GM12878 (cell line): ENCODE measurements around the gene CFAP410. TPM values are rescaled to one million over a fixed set of nuclear protein-coding genes. Genes with fewer than 3 reads are reported as not detected.

Experiments used
- ATAC-seq: fragments of 200-7000 bp; cut with Tn5 transposase; 3 replicates; pipeline ENCODE4 v1.9.1; 2020; ENCODE audit warnings: mild to moderate bottlenecking, moderate library complexity
- BruUV-seq: library from RNA; stranded (reverse); fragments of 400-500 nt; replicated peaks from 2 replicates; lab custom pipeline; 2021; lab: Mats Ljungman, UMichigan
- CTCF ChIA-PET: fragments of 300-600 bp; sonication (Branson Sonifier 250); formaldehyde crosslinking; extraction: SDS; loops from one replicate; lab custom pipeline; 2021; ENCODE audit warnings: inconsistent platforms; lab: Yijun Ruan, JAX
- POLR2A ChIA-PET: fragments of 350-600 bp; formaldehyde crosslinking; extraction: SDS; loops from one replicate; lab custom pipeline; 2021; ENCODE audit warnings: inconsistent platforms; lab: Charles Lee
- RAD21 ChIA-PET: fragments of 300-600 bp; sonication (Branson Sonifier 250); formaldehyde crosslinking; loops from one replicate; lab custom pipeline; 2023; ENCODE audit warnings: antibody characterized with exemption; ENCODE audit not compliant: unreplicated experiment; lab: Charles Lee
- SMC1A ChIA-PET: fragments of 300-600 bp; sonication (Branson Sonifier 250); formaldehyde crosslinking; loops from one replicate; lab custom pipeline; 2023; ENCODE audit not compliant: unreplicated experiment, uncharacterized antibody; lab: Charles Lee
- DNase-seq: peaks from one replicate; pipeline ENCODE4 v3.0.0-alpha.2; 2011; ENCODE audit warnings: low read depth, low spot score
- FAIRE-seq: peaks from 3 replicates; lab custom pipeline; 2011; peaks lifted over from hg19 to GRCh38; lab: Jason Lieb, UNC
- H2AFZ ChIP-seq: 2 replicates; pipeline ENCODE4 v1.6.0; 2011; ENCODE audit warnings: low read depth, low read length, control low read depth; ENCODE audit not compliant: control insufficient read depth
- H3K27ac ChIP-seq: 2 replicates; pipeline ENCODE4 v1.5.1; 2011; ENCODE audit warnings: control low read depth; ENCODE audit not compliant: control insufficient read depth, insufficient read depth
- H3K27me3 ChIP-seq, 2 experiments: replicated peaks in 1 of 2; 2 replicates each; pipeline versions ENCODE4 v1.6.0 to v1.6.1; 2011; ENCODE audit warnings: low read length in 1 of 2; ENCODE audit not compliant: control insufficient read depth in 2 of 2, insufficient read depth in 2 of 2
- H3K36me3 ChIP-seq, 2 experiments: 2 replicates each; pipeline ENCODE4 v1.5.1; 2011; ENCODE audit warnings: low read length in 1 of 2; ENCODE audit not compliant: control insufficient read depth in 2 of 2, insufficient read depth in 2 of 2
- H3K4me1 ChIP-seq: 2 replicates; pipeline ENCODE4 v1.6.1; 2011; ENCODE audit warnings: mild to moderate bottlenecking, low read length, moderate library complexity, mixed read lengths; ENCODE audit not compliant: control insufficient read depth, insufficient read depth
- H3K4me2 ChIP-seq: 2 replicates; pipeline ENCODE4 v1.6.0; 2011; ENCODE audit warnings: control low read depth; ENCODE audit not compliant: control insufficient read depth, insufficient read depth
- H3K4me3 ChIP-seq: fragments of 200-600 bp; sonication (generic); 2 replicates; pipeline ENCODE4 v1.5.1; 2016
- H3K79me2 ChIP-seq: 2 replicates; pipeline ENCODE4 v1.6.0; 2011; ENCODE audit warnings: low read length; ENCODE audit not compliant: control insufficient read depth, insufficient read depth
- H3K9ac ChIP-seq: 2 replicates; pipeline ENCODE4 v1.8.0; 2011; ENCODE audit warnings: low read length, control low read depth, mixed read lengths; ENCODE audit not compliant: control insufficient read depth, insufficient read depth
- H3K9me3 ChIP-seq: replicated peaks from 3 replicates; pipeline ENCODE4 v1.5.1; 2011; ENCODE audit warnings: mild to moderate bottlenecking, low read length; ENCODE audit not compliant: control insufficient read depth, insufficient read depth
- H4K20me1 ChIP-seq: 2 replicates; pipeline ENCODE4 v1.6.0; 2011; ENCODE audit not compliant: control insufficient read depth, insufficient read depth
- NR2F1 ChIP-seq: fragments of 450-650 bp; conservative IDR thresholded peaks from 2 replicates; pipeline ENCODE4 v1.6.1; 2017; ENCODE audit warnings: mild to moderate bottlenecking
- SMAD5 ChIP-seq: IDR thresholded peaks from 2 replicates; pipeline ENCODE4 v1.6.1; 2016; ENCODE audit warnings: antibody characterized with exemption, low read depth
- SP1 ChIP-seq: IDR thresholded peaks from one replicate; pipeline ENCODE4 v1.6.1; 2011; ENCODE audit warnings: low read depth, low read length
- TCF12 ChIP-seq: IDR thresholded peaks from 2 replicates; pipeline ENCODE4 v1.6.1; 2011; ENCODE audit warnings: low read depth, mild to moderate bottlenecking, low read length
- ZNF274 ChIP-seq: IDR thresholded peaks from one replicate; pipeline ENCODE4 v1.8.0; 2011; ENCODE audit not compliant: insufficient read length, insufficient read depth
- WGBS: methylation state at CpG from one replicate; pipeline ENCODE4 v1.1.6; 2016; ENCODE audit warnings: low lambda C conversion rate; ENCODE audit not compliant: insufficient replicate concordance, insufficient coverage; ENCODE audit errors: missing lambda C conversion rate; 5-methylcytosine and 5-hydroxymethylcytosine counted together
- in situ Hi-C: fragments of 300-500 bp; cut with MboI; formaldehyde crosslinking; loops from 9 replicates; pipeline ENCODE4 v1.14.3; 2018; ENCODE audit warnings: mixed read lengths
- intact Hi-C: fragments of 100-400 bp; cut with micrococcal nuclease; formaldehyde crosslinking; loops from one replicate; pipeline ENCODE4 v1.14.2; 2022; ENCODE audit not compliant: unreplicated experiment
- polyA plus RNA-seq, 11 experiments: library from polyadenylated mRNA; depleted of rRNA in 4 of 11; unstranded in 6 of 11; stranded (reverse) in 5 of 11; fragments of >200 nt; fragmentation: Nextera tagmentation in 4 of 11; fragmentation: Illumina TruSeq in 1 of 11; extraction: Ambion mirVana in 4 of 11; extraction: Trizol in 1 of 11; gene quantifications; 1 replicate in 1 of 11; 2 replicates in 10 of 11; pipeline versions ENCODE4 v1.2.1 to v1.2.3, GENCODE V29; 2011 to 2016; ENCODE audit warnings: inconsistent platforms in 2 of 11, missing spikeins in 2 of 11, low read depth in 1 of 11
- total RNA-seq, 4 experiments: library from RNA; depleted of rRNA in 3 of 4; stranded (reverse); fragments of >200 nt in 3 of 4; fragmentation: Illumina TruSeq in 1 of 4; extraction: Trizol in 1 of 4; gene quantifications; 2 replicates each; pipeline versions ENCODE4 v1.2.1 to v1.2.3, GENCODE V29; 2013 to 2021
- TF ChIP-seq, protein P1 (sequence below): fragments of 450-650 bp; IDR thresholded peaks from 2 replicates; pipeline ENCODE4 v1.6.1; 2017; ENCODE audit warnings: mild to moderate bottlenecking, moderate library complexity
- TF ChIP-seq, protein P2 (sequence below): fragments of 450-650 bp; IDR thresholded peaks from 2 replicates; pipeline ENCODE4 v1.6.1; 2016; ENCODE audit warnings: mild to moderate bottlenecking
- TF ChIP-seq, protein P3 (sequence below): fragments of 450-650 bp; IDR thresholded peaks from 2 replicates; pipeline ENCODE4 v1.6.1; 2017; ENCODE audit warnings: mild to moderate bottlenecking, low read depth, inconsistent platforms; ENCODE audit not compliant: poor library complexity, severe bottlenecking
- TF ChIP-seq, protein P4 (sequence below): IDR thresholded peaks from 2 replicates; pipeline ENCODE4 v1.6.1; 2012; ENCODE audit warnings: mild to moderate bottlenecking, low read depth, low read length

The CFAP410 gene
- total and polyA plus RNA-seq, 10 of the 15 experiments (the other 5 are each of a cell fraction or from before 2014, with no cell fraction given) = 0.14 to 24.8 (median 11.3) TPM

DNA sequence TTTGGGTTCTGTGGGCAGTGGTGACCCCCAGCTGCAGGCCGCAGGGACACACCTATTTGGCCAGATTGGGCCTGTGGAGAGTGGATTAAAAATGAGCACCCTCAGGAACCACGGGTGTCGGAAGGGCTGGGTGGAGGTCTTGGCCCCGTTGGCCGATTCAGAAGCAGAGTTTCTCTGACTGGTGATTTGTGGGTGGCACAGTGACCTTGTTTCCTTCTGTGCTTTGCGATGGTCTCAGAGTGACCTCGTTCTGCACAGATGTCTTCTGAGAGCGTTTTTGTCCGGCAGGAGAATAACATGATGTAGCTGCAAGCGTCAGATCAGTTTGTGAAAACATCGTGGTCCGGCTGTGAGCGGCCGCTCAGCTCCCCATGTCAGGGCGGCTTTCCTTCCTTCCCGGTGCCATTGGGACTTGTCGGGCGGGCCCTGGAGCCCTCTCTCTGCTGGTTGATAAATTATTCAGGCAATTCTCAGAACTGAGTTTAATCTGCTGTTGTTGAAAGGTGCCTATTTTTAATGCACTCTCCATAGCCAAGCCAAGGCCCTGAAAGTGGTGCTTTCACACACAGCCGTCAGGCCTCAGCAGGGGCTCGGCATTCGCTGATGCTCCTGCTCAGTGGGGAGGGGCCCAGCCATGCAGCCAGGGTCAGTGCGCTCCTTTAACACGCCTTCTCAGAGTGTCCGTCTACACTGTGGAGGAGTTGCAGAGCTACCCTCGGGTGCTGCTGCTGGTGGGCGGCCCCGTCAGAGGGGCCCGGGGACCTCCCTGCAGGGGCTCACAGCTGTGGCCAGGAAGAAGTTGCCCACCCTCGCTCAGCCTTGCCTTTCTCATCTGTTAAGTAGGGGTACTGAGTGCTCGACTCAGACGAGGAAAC is 41.0 kb upstream of the CFAP410 start (continued):
- TF ChIP-seq, protein P1, sequence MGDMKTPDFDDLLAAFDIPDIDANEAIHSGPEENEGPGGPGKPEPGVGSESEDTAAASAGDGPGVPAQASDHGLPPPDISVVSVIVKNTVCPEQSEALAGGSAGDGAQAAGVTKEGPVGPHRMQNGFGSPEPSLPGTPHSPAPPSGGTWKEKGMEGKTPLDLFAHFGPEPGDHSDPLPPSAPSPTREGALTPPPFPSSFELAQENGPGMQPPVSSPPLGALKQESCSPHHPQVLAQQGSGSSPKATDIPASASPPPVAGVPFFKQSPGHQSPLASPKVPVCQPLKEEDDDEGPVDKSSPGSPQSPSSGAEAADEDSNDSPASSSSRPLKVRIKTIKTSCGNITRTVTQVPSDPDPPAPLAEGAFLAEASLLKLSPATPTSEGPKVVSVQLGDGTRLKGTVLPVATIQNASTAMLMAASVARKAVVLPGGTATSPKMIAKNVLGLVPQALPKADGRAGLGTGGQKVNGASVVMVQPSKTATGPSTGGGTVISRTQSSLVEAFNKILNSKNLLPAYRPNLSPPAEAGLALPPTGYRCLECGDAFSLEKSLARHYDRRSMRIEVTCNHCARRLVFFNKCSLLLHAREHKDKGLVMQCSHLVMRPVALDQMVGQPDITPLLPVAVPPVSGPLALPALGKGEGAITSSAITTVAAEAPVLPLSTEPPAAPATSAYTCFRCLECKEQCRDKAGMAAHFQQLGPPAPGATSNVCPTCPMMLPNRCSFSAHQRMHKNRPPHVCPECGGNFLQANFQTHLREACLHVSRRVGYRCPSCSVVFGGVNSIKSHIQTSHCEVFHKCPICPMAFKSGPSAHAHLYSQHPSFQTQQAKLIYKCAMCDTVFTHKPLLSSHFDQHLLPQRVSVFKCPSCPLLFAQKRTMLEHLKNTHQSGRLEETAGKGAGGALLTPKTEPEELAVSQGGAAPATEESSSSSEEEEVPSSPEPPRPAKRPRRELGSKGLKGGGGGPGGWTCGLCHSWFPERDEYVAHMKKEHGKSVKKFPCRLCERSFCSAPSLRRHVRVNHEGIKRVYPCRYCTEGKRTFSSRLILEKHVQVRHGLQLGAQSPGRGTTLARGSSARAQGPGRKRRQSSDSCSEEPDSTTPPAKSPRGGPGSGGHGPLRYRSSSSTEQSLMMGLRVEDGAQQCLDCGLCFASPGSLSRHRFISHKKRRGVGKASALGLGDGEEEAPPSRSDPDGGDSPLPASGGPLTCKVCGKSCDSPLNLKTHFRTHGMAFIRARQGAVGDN = no peak
- no peak for TF ChIP-seq ZNF274

DNA sequence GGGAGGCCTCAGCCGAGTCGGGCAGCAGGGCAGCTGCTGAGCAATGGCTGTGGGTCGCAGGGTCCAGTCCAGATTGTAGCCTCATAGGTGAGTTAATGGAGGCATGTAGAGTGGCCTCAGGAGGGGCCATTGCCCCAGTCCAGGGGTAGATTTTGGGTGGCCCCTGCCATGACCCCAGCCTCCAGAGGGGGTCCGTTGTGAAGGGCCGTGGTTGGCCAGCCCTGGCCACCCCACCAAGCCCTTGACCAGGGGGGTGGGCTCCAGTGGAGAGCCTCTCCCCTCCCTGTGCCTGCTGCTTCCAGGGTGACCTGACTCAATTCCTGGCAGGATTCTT is 40.3 kb upstream of the CFAP410 start:
- Histone ChIP-seq H3K79me2 (no peaks in the 10 kb centered on the region), H3K27me3 (no peaks in the 10 kb centered on the region), H3K4me3 (no peak overlapping the region), H3K9me3 (peaks cover 6% of the 10 kb centered on the region; the same call in 1 of the 3 replicates), H3K36me3 (no peaks in the 10 kb centered on the region; a peak in 1 of 4 replicates), H3K4me1 (peaks cover 3% of the 10 kb centered on the region; the same call in 1 of the 2 replicates), H3K9ac (no peak overlapping the region)
- ChIA-PET RAD21 (no interaction called here), SMC1A (no interaction called here), POLR2A (no interaction called here), CTCF (no interaction called here)
- ATAC-seq = no peak
- intact Hi-C loops = no loop called here
- BruUV-seq = no TSS peak
- 58% methylated on average over 5 of the region's 5 CpGs for WGBS
- no peak for TF ChIP-seq SMAD5
- TF ChIP-seq, protein P2, sequence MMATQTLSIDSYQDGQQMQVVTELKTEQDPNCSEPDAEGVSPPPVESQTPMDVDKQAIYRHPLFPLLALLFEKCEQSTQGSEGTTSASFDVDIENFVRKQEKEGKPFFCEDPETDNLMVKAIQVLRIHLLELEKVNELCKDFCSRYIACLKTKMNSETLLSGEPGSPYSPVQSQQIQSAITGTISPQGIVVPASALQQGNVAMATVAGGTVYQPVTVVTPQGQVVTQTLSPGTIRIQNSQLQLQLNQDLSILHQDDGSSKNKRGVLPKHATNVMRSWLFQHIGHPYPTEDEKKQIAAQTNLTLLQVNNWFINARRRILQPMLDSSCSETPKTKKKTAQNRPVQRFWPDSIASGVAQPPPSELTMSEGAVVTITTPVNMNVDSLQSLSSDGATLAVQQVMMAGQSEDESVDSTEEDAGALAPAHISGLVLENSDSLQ = no peak
- TF ChIP-seq, protein P3, sequence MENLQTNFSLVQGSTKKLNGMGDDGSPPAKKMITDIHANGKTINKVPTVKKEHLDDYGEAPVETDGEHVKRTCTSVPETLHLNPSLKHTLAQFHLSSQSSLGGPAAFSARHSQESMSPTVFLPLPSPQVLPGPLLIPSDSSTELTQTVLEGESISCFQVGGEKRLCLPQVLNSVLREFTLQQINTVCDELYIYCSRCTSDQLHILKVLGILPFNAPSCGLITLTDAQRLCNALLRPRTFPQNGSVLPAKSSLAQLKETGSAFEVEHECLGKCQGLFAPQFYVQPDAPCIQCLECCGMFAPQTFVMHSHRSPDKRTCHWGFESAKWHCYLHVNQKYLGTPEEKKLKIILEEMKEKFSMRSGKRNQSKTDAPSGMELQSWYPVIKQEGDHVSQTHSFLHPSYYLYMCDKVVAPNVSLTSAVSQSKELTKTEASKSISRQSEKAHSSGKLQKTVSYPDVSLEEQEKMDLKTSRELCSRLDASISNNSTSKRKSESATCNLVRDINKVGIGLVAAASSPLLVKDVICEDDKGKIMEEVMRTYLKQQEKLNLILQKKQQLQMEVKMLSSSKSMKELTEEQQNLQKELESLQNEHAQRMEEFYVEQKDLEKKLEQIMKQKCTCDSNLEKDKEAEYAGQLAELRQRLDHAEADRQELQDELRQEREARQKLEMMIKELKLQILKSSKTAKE = no peak
- TF ChIP-seq, protein P4, sequence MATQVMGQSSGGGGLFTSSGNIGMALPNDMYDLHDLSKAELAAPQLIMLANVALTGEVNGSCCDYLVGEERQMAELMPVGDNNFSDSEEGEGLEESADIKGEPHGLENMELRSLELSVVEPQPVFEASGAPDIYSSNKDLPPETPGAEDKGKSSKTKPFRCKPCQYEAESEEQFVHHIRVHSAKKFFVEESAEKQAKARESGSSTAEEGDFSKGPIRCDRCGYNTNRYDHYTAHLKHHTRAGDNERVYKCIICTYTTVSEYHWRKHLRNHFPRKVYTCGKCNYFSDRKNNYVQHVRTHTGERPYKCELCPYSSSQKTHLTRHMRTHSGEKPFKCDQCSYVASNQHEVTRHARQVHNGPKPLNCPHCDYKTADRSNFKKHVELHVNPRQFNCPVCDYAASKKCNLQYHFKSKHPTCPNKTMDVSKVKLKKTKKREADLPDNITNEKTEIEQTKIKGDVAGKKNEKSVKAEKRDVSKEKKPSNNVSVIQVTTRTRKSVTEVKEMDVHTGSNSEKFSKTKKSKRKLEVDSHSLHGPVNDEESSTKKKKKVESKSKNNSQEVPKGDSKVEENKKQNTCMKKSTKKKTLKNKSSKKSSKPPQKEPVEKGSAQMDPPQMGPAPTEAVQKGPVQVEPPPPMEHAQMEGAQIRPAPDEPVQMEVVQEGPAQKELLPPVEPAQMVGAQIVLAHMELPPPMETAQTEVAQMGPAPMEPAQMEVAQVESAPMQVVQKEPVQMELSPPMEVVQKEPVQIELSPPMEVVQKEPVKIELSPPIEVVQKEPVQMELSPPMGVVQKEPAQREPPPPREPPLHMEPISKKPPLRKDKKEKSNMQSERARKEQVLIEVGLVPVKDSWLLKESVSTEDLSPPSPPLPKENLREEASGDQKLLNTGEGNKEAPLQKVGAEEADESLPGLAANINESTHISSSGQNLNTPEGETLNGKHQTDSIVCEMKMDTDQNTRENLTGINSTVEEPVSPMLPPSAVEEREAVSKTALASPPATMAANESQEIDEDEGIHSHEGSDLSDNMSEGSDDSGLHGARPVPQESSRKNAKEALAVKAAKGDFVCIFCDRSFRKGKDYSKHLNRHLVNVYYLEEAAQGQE = no peak
- no peak for TF ChIP-seq TCF12
- no peak for TF ChIP-seq NR2F1
- TF ChIP-seq SP1 = no peak
- TF ChIP-seq, all 136 proteins: peak for 0
- in situ Hi-C loops = loop anchor here (5.0 kb wide), 1 partner anchor 73 kb away; no protein-coding TSS in a partner anchor
- no peak overlapping the region for H3K27ac ChIP-seq
- H4K20me1 ChIP-seq = no peaks in the 10 kb centered on the region
- FAIRE-seq (no peak), DNase-seq (no peak)
- H2AFZ ChIP-seq = no peak overlapping the region
- no peak overlapping the region for H3K4me2 ChIP-seq
